AG10803 (cell line): ENCODE data around the gene LAMTOR4.
"Not testable (repeated sequence)": the region's sequence is repeated elsewhere in the genome, so short reads cannot be mapped to it uniquely, and the experiment has no call there.

Experiments
- DNase-seq: peaks from one replicate; pipeline ENCODE4 v3.0.0; 2010; ENCODE audit warnings: low read depth
- H3K4me3 ChIP-seq: 2 replicates; pipeline ENCODE4 v1.5.1; 2011; ENCODE audit warnings: mild to moderate bottlenecking, low read length, control low read depth
- TF ChIP-seq, protein P1 (sequence below): conservative IDR thresholded peaks from 2 replicates; pipeline ENCODE4 v1.5.1; 2011; ENCODE audit warnings: mild to moderate bottlenecking, low read length, control low read depth, inconsistent platforms

Gene LAMTOR4

GRCh38 chr7:100190048-100190711 lies 41.5 kb downstream of the LAMTOR4 start:
- DNase-seq, result peak; percentile 64
- TF ChIP-seq, protein P1, sequence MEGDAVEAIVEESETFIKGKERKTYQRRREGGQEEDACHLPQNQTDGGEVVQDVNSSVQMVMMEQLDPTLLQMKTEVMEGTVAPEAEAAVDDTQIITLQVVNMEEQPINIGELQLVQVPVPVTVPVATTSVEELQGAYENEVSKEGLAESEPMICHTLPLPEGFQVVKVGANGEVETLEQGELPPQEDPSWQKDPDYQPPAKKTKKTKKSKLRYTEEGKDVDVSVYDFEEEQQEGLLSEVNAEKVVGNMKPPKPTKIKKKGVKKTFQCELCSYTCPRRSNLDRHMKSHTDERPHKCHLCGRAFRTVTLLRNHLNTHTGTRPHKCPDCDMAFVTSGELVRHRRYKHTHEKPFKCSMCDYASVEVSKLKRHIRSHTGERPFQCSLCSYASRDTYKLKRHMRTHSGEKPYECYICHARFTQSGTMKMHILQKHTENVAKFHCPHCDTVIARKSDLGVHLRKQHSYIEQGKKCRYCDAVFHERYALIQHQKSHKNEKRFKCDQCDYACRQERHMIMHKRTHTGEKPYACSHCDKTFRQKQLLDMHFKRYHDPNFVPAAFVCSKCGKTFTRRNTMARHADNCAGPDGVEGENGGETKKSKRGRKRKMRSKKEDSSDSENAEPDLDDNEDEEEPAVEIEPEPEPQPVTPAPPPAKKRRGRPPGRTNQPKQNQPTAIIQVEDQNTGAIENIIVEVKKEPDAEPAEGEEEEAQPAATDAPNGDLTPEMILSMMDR, result peak; percentile 58
- no peak overlapping the region for H3K4me3 ChIP-seq

DNA sequence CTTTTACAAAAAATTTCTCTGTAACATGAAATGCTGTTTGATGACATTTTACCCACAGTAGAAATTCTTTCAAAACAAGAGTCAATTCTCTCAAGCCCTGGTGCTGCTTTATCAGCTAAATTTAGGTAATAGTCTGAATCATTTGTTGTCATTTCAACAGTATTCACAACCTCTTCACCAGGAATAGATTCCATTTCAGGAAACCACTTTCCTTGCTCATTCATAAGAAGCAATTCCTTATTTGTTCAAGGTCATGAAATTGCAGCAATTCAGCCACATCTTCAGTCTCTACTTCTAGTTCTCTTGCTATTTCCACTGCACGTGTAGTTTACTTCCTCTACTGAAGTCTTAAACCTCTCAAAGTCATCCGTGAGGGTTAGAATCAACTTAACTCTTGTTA lies 43.1 kb downstream of the LAMTOR4 start:
- TF ChIP-seq, protein P1, result no peak
- peak; percentile 66 for DNase-seq
- no peak overlapping the region for H3K4me3 ChIP-seq

DNA sequence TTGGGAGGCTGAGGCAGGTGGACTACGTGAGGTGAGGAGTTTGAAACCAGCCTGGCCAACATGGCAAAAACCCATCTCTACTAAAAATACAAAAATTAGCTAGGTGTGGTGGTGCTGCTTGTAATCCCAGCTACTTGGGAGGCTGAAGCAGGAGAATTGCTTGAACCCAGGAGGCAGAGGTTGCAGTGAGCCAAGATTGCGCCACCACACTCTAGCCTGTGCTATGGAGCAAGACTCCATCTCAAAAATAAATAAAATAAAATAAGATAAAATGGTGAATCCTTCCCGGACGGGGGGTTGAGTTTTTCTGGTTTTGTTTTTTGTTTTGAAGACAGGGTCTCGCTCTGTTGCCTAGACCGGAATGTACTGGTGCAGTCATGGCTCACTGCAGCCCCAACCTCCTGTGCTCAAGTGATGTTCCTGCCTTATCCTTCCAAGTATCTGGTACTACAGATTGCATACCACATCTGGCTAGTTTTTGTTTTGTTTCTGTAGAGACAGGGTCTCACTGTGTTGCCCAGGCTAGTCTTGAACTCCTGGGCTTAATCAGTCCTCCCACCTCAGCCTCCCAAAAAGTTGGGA lies 43.7 kb downstream of the LAMTOR4 start:
- not testable (repeated sequence) for DNase-seq, H3K4me3 ChIP-seq

DNA sequence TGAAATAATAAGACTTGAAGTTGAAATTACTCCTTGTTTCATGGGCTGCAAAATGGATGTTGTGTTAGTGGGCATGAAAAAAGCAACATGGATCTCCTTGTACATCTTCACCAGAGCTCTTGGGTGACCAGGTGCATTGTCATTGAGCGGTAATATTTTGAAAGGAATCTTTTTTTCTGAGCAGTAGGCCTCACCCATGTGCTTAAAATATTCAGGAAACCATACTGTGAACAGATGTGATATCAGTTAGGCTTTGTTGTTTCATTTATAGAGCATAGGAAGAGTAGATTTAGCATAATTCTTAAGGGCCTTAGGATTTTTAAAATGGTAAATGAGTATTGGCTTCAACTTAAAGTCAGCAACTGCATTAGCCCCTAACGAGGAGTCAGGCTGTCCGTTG lies 44.3 kb downstream of the LAMTOR4 start:
- DNase-seq, result no peak
- TF ChIP-seq, protein P1, result no peak
- H3K4me3 ChIP-seq, result no peak overlapping the region

GRCh38 chr7:100195222-100195621 lies 46.5 kb downstream of the LAMTOR4 start:
- H3K4me3 ChIP-seq, result no peak overlapping the region
- DNase-seq, result no peak
- TF ChIP-seq, protein P1, result no peak

GRCh38 chr7:100195901-100196322 lies 47.2 kb downstream of the LAMTOR4 start:
- not testable (repeated sequence) for H3K4me3 ChIP-seq, DNase-seq

DNA sequence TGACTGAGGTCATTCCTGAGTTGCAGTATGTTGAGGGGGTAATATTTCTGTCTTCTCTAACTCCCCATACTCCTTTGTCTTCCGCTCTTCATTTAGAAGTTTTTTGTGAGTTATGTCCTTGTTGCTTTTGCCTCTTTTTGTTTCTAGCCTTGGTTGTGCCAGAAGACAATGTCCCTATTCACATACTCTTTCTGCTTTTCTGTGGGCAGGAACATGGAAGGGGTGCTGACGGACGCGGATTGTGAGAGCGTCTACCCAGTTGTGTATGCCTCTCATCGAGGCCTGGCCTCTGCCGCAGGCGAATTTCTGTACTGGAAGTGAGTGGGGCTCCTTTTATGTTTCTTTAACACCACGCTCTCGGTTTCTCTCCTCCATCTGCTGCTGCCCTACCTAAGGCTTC lies 49.5 kb downstream of the LAMTOR4 start:
- H3K4me3 ChIP-seq, result no peak overlapping the region
- DNase-seq, result no peak
- TF ChIP-seq, protein P1, result no peak

DNA sequence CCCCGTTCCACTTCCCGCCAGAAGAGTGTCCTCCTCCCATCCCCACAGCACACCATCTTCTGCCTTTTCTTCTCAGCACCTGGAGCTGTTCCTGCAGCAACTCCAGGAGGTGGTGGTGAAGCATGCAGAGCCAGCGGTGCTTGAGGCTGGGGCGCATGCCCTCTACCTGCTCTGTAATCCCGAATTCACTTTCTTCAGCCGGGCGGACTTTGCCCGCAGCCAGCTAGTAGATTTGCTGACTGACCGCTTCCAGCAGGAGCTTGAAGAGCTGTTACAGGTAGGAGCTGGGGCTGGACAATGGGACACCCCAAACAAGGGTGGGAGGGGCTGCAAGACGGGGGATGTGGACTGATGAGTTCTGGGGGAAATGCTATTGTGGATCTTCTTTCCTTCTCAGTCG lies 52.0 kb downstream of the LAMTOR4 start:
- TF ChIP-seq, protein P1, result no peak
- H3K4me3 ChIP-seq, result no peak overlapping the region
- no peak for DNase-seq
